Endothelial cell (in vitro differentiated cells): ENCODE data around the gene DMBX1. TPM values are rescaled to one million over a fixed set of nuclear protein-coding genes. Genes with fewer than 3 reads are reported as not detected.

Experiments
- DNase-seq: peaks from one replicate; pipeline ENCODE4 v3.0.0; 2021; ENCODE audit warnings: low spot score
- H3K27ac Mint-ChIP-seq: one replicate; pipeline ENCODE4 v1.8.0; 2021; ENCODE audit warnings: mixed read lengths, inconsistent platforms; ENCODE audit not compliant: unreplicated experiment
- H3K27me3 Mint-ChIP-seq: one replicate; pipeline ENCODE4 v1.8.0; 2021; ENCODE audit warnings: mild to moderate bottlenecking, moderate library complexity, mixed read lengths, inconsistent platforms; ENCODE audit not compliant: unreplicated experiment
- H3K36me3 Mint-ChIP-seq: one replicate; pipeline ENCODE4 v1.8.0; 2021; ENCODE audit warnings: mild to moderate bottlenecking, low read depth, mixed read lengths, inconsistent platforms; ENCODE audit not compliant: unreplicated experiment
- H3K4me1 Mint-ChIP-seq: one replicate; pipeline ENCODE4 v1.8.0; 2021; ENCODE audit warnings: mild to moderate bottlenecking, mixed read lengths, inconsistent platforms; ENCODE audit not compliant: unreplicated experiment
- H3K4me3 Mint-ChIP-seq: one replicate; pipeline ENCODE4 v1.8.0; 2021; ENCODE audit warnings: mild to moderate bottlenecking, mixed read lengths, inconsistent platforms; ENCODE audit not compliant: unreplicated experiment
- H3K9me3 Mint-ChIP-seq: one replicate; pipeline ENCODE4 v1.8.0; 2021; ENCODE audit warnings: mixed read lengths, inconsistent platforms; ENCODE audit not compliant: unreplicated experiment
- total RNA-seq: library from RNA; stranded (reverse); fragmentation: NEBNext Ultra II Directional; extraction: Animal tissue kit (Norgen Biotek cat#: 25700); gene quantifications from one replicate; pipeline ENCODE4 v1.2.1, GENCODE V29; 2021; ENCODE audit not compliant: unreplicated experiment
- TF ChIP-seq, protein P1 (sequence below): fragments of 200-600 bp; sonication (generic); IDR thresholded peaks from one replicate; pipeline ENCODE4 v1.5.0; 2021; ENCODE audit warnings: antibody characterized with exemption; ENCODE audit not compliant: unreplicated experiment

Gene DMBX1
- total RNA-seq, 1 donor from 2014 or later: not detected

DNA sequence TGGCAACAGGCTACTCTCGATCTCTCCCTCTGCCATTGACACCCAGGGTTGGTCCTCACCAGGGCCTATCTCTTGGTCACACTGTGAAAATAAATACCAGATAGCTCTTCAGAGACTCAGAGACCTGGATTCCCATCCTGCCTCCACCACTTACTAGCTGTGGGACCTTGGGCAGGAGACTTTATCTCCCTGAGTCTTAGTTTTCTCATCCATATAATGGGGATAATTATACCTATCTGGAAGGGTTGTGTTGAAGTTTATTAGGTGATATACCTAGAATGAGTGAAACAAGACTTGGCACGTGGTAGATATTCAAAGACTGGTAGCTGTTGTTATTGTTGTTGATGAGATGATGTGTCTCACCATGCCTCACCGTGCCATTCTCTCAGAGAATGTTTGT lies 7.4 kb downstream of the DMBX1 start:
- Mint-ChIP-seq H3K4me1 (peaks cover 5% of the 10 kb centered on the region), H3K4me3 (no peak overlapping the region), H3K27me3 (peaks cover 34% of the 10 kb centered on the region), H3K27ac (no peak overlapping the region), H3K9me3 (no peaks in the 10 kb centered on the region), H3K36me3 (peaks cover 3% of the 10 kb centered on the region)
- DNase-seq: no peak
- TF ChIP-seq, protein P1, sequence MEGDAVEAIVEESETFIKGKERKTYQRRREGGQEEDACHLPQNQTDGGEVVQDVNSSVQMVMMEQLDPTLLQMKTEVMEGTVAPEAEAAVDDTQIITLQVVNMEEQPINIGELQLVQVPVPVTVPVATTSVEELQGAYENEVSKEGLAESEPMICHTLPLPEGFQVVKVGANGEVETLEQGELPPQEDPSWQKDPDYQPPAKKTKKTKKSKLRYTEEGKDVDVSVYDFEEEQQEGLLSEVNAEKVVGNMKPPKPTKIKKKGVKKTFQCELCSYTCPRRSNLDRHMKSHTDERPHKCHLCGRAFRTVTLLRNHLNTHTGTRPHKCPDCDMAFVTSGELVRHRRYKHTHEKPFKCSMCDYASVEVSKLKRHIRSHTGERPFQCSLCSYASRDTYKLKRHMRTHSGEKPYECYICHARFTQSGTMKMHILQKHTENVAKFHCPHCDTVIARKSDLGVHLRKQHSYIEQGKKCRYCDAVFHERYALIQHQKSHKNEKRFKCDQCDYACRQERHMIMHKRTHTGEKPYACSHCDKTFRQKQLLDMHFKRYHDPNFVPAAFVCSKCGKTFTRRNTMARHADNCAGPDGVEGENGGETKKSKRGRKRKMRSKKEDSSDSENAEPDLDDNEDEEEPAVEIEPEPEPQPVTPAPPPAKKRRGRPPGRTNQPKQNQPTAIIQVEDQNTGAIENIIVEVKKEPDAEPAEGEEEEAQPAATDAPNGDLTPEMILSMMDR: no peak

DNA sequence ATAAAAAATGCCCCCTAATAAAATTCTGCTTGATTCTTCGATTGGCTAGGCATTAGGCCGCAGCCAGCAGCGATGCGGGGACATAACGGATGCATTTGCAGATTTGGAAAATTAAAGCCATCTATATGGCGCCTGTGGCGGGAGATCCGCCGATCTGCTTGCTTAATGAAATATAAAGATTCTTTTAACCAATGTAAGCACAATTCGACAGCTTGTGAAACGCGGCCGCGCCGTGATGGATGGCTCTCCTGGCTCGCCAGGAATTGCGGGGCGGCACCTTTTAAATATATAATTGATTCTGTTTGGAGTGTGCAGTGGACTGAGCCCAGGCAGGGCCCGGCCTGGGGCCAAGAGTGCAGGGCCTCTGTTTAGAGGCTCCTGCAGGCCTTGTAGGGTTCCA lies 8.0 kb downstream of the DMBX1 start:
- TF ChIP-seq, protein P1: no peak
- H3K4me1 Mint-ChIP-seq: peaks cover 2% of the 10 kb centered on the region
- no peak for DNase-seq
- no peaks in the 10 kb centered on the region for H3K9me3 Mint-ChIP-seq
- no peak overlapping the region for H3K4me3 Mint-ChIP-seq
- peaks cover 3% of the 10 kb centered on the region for H3K36me3 Mint-ChIP-seq
- H3K27me3 Mint-ChIP-seq: peaks cover 28% of the 10 kb centered on the region
- no peak overlapping the region for H3K27ac Mint-ChIP-seq

DNA sequence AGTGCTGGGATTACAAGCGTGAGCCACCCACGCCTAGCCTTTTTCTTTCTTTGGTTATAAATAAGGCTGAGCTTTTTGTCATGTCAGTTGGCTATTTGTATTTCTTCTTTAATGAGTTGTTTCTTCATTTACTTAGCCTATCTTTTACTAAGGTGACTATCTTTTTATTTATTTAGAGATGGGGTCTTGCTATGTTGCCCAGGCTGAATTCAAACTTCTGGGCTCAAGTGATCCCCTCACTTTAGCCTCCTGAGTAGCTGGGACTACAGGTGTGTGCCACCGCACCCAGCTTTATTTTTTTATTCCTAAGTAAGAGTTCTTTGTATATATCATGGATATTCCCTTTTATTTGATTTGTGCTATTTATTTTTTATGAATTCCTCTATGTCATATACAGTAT lies 11.9 kb downstream of the DMBX1 start:
- no peak overlapping the region for H3K4me3 Mint-ChIP-seq
- H3K9me3 Mint-ChIP-seq: no peaks in the 10 kb centered on the region
- H3K36me3 Mint-ChIP-seq: no peaks in the 10 kb centered on the region
- H3K4me1 Mint-ChIP-seq: no peaks in the 10 kb centered on the region
- H3K27ac Mint-ChIP-seq: no peak overlapping the region
- peaks cover 4% of the 10 kb centered on the region for H3K27me3 Mint-ChIP-seq
- DNase-seq: no peak
- TF ChIP-seq, protein P1: no peak

DNA sequence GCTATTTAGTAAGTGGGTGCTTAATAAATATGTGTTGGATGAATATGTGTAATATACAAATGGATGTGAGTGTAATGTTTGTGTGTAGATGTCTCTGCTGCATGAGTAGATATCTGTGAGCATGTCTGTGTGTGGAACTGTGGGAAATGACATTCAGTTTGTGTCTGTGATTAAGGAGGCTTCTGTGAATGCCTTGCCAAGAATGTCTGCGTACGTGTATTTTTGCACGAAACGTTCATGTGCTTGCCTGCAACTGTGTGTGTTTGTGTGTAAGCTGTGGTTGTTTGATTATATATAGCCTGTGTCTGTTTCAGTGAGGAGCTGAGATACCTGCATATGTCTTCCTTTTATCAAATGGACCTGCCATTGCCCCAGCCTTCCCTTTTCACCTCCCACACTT lies 13.8 kb downstream of the DMBX1 start:
- Mint-ChIP-seq H3K27ac (no peak overlapping the region), H3K4me3 (no peak overlapping the region), H3K27me3 (no peaks in the 10 kb centered on the region), H3K4me1 (no peaks in the 10 kb centered on the region), H3K36me3 (no peaks in the 10 kb centered on the region), H3K9me3 (no peaks in the 10 kb centered on the region)
- TF ChIP-seq, protein P1: no peak
- DNase-seq: no peak

DNA sequence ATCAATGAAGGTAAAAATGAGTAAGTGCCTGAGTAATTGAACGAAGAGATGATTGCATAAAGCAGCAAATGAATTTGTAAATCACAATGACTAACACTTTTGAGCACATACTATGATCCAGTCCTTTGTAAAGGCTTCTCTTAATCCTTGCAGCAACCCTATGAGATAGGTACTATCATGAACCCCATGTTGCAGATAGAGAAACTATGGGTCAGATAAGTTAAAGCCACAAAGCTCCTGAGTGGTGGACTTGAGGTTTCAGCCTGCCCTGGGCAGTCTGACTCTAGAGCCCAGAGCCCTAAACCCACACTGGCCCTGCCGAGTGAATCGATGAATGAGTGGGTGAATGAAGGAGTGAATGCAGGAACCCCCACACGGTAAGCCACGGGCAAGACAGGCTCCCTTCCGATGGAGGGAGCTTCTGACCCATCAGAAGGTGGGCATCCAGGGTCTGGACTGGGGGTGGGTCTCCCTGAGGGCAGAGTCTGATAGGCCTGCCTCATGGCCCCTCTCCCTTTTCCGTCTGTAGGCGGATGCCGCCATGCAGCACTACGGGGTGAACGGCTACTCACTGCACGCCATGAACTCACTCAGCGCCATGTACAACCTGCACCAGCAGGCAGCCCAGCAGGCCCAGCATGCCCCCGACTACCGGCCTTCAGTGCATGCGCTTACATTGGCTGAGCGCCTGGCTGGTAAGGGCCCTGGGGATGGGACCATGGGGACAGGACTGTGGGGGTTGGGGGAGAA lies 17.0 kb downstream of the DMBX1 start:
- TF ChIP-seq, protein P1: no peak
- no peak for DNase-seq
- H3K27ac Mint-ChIP-seq: no peak overlapping the region
- H3K4me1 Mint-ChIP-seq: no peaks in the 10 kb centered on the region
- H3K27me3 Mint-ChIP-seq: peaks cover 4% of the 10 kb centered on the region
- no peaks in the 10 kb centered on the region for H3K9me3 Mint-ChIP-seq
- no peak overlapping the region for H3K4me3 Mint-ChIP-seq
- no peaks in the 10 kb centered on the region for H3K36me3 Mint-ChIP-seq
